Embryonic facial prominence (tissue), 1 donor: Measurements from ENCODE around the gene ITGA11.

Experiments
- DNase-seq: peaks from one replicate; pipeline ENCODE4 v3.0.0-alpha.2; 2016; ENCODE audit errors: extremely low spot score

The ITGA11 gene

DNA sequence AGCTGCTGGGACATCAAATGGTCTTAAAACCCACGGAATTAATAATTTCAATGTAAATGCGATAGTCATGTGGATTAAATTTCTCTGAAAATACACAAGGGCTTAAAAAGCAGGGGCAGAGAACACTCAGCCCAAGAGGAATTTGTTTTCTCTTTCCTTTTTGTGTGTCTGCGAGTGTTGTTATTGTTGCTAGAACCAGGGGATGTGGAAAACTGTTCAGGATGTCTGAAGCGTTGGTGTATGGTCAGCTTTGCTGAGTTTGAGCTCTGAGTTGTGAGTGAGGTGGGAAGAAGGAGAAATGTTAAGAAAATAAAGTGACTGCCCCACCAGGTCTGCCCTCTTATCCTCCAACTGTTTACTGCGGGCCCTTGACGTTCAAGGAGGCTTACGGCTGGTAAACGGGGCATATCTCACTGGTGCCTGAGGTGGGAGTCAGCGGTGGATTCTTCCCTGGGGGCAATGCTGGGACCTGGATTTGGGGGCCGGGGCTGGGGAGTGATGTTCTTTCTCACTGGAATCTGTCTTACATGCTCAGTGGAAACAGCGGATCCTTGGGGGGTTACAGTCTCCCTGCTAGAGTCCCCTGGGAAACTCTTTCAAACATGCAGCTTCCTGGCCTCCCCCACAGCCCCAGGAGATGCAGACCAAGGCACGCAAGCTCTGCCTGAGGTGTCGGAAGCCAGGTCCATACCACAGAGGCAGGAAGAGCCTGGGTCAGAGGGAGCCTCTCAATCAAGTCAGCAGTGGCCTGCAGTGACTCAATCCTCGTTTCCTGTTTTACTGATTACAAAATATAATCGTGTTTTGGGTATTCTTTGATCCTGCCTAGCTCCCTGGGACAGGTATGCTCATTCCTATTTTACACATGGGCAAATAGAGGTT, 41.8 kb downstream of the ITGA11 start:
- DNase-seq, result no peak

DNA sequence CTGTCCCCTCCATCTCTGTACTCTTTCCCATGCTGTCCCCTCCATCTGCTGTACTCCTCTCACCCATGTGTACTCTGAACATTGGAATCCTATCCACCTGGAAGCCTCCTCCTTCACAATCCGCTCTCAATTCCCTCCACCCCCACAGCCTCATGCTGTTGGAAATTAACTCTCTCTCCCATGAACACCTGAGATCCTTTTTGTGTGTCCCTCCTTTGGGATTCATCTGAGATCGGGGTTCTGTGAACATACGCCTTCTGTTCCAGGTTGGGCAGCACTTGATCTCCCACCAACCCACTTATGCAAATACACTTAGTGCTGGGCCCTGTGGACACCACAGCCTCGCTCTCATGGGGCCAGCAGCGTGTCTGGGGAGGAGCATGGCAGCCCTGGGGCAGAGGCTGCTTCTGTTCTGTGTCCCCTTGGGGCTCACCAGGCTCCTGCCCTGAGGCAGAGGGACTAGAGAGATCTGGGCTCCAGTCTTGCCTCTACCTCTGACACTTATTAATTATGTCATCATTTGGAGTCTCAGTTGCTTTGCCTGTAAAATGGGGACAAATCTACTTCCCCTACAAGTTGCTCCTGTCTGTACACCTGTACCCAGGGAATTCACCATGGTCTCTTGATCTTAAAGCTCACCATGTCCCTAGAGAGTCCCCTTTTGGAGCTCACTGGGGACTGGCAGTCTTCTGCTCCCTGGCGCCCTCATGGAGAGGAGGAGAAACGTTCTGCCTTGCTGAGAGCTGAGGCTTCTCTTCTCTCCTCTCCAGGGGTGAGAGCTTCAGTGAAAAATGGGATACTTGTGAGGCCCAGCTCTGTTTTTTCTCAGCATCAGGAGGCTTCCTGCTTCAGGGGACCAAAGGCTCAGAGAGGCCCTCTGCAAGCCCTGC, 42.7 kb downstream of the ITGA11 start:
- DNase-seq, result no peak

DNA sequence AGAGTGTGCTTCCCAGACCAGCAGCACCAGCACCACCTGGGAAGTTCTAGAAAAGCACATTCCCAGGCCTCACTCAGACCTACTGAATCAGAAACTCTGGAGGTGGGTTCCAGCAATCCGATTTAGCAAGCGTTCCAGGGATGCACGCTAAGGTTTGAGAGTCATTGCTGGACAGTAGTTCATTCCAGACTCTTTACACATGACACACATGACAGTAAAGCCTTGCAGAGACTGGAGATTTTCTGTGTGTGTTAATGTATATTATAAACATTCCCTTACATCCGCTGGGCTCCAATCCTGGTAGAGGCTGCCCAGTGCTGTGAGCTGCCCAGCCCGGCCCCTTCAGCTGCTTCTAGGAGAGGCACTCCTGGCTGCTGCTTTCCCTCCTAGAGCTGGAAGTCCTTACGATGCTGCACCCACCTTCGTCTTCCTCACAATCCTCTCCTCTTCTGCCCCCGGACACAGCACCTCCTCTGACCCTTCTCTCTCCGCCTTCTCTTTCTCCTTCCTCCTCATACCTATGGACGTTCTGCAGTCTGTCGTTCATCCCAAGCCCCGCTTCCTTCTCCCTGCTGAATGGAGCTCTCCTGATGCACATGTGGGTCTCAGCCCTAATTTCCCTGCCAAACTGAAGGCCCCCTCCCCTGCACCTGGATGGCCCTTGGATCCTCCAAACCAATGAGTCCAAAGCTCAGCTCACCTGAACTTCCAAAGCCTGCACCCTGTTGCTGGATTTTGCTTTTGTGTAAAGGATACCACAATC, 44.4 kb downstream of the ITGA11 start:
- no peak for DNase-seq

DNA sequence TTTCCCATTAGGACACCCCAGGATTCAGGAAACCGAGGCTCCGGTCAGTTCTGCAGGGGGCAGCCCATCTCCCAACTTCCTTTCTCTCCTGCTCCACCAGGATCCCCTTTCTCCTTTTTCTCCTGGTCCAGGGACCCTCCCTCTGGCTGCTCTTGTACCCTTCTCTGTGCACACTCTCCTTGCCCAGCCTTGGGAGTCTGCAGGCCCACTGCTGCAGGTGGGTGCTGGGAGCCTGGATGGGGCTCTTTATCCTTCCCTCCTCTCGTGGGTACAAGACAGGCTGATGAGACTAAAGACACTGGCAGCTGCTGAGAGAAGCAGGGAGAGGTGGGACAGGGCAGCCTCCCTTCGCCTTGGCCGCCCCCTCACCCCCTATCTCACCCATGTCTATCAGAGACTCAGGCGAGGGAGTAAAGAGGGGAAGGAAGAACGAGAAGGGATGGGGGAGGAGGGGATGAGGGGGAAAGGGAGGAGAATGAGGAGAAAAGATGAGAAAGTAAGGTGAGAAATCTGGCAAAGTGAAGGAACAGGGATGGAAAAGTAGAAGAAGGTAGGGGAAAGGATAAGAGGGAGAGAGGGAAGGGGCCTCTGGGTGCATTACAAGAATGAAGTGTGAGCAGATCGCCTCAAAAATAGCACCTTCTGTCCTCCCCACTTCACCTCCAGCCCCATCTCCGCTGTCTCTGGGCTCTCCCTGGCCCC, 45.2 kb downstream of the ITGA11 start:
- no peak for DNase-seq

DNA sequence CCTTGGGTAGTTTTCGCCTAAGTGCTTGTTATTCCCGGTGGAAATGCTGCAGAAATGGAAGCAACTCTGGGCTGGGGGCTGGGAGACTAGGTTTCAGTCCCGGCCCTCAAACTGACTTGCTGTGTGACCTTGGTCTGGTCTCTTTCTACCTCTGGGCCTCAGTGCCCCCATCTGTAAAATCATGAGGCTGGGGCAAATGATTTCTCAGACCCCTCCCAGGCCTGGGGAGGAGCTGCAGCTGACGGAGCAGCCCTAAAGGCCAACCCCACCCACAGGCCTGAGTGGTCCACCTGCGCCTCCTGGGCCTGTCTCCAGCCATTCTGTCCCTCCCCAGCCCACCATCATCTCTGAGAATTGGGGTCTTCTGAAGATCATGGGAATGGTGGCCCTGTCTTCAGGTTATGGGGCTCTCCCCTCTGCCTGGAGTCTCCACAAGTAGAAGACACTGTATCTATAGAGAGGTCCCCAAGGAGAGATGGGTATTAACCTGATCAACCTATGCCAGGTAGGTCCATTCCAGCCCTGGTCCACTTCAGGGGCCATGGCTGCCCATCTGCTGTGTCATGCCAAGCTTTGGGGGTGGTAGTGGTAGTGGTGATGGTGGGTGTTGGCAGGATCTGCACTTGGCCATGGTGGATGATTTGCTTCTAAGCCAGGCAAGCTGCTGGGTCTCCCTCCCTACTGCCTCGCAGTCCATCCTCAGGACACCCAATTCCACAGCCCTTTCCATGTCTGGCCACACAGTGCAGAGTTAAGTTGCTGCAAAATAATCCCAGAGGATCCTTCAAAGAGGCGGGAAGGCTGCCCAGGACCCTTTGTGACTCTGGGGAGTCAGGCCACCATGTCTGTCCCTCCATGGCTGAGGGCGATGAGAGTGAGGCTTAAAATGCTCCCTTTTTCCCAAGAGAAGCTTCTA, 46.0 kb downstream of the ITGA11 start:
- DNase-seq, result no peak

DNA sequence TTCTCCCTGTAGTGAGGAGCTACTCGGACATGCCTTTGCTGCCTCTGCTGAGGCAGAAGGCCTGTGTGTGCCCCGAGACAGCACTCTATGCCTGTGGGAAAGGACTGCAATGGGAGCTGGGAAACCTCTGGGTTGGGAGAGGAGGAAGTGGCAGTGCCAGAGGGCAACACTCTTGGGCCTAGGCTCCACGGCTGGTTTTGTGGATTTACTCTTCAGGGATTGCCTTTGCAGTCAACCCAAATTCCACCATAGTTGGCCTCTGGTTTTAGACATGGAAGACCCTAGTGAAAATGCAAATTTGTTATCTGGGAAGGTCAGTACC, 46.8 kb downstream of the ITGA11 start:
- DNase-seq, result no peak

DNA sequence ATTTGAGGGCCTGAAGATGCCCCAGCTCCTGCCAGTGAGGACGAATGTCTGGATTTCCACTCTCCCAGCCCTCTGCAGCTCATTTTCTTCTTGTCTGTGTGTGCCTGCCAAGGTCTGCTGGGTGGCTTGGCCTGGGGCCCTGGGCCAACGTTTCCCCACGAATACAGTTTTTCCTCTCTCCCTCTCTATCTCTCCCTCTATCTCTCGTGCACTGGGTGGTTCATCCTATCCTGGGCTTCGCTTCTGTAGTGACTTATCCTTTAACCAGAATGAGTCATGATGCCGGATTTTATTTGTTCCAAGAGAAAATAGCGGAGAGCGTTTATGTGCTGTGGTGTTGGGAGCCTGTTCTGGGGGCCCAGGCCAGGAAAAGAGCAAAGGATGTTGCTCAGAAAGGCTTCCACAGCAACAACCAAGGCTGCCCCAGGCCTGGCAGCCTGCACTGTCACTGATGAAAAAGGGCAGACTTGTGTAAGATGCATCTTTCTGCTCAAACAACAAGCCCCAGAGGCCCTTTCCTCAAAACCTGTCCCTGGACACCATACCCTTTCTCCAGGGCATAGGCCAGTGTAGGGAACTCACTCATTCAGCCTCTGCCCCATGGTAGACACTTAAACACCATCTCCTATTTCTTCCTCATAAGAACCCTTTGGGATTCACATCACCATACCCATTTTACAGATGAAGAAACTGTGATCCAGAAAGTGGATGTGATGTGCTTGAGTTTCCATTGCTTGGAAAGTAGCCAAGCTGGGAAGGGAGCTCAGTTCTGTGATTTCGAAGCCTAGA, 47.3 kb downstream of the ITGA11 start:
- DNase-seq, result no peak

DNA sequence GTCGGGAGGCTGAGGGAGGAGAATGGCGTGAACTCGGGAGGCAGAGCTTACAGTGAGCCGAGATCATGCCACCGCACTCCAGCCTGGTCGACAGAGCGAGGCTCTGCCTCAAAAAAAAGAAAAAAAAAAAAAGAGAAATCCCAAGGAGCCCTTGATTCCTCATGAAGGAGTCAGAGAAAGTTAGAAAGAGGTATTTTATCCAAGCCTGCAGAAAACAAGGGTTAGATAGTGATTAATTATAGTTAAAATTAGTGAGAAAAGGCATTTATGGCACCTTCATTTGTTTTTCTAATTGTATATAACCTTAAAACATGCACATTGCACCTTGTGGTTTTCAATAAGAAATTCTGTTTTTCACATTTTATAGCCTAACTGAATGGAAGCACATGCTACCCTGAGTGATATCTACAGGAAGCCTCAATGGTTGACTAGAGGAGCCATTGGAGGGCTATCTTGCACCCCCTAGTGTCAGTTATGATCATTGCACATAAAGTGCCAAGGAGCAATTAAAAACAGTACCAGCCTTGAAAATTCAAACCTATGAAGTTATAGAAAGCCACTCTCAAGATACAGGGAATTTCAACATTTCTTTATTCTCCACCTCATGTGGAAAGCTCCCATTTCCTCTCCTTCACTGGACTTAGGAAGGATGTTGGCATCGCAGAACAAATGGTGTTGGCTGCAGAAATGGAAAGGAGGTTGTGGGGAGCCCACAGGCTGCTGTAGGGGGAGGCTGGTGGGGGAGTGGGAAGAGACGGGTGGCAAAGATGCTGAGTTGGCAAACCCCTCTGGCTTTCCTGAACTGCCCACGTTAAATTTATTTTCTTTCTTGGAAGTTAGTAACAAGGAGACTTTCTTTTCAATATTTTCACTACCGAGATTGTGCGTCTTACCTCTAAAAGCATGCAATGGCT, 48.5 kb downstream of the ITGA11 start:
- DNase-seq, result no peak

DNA sequence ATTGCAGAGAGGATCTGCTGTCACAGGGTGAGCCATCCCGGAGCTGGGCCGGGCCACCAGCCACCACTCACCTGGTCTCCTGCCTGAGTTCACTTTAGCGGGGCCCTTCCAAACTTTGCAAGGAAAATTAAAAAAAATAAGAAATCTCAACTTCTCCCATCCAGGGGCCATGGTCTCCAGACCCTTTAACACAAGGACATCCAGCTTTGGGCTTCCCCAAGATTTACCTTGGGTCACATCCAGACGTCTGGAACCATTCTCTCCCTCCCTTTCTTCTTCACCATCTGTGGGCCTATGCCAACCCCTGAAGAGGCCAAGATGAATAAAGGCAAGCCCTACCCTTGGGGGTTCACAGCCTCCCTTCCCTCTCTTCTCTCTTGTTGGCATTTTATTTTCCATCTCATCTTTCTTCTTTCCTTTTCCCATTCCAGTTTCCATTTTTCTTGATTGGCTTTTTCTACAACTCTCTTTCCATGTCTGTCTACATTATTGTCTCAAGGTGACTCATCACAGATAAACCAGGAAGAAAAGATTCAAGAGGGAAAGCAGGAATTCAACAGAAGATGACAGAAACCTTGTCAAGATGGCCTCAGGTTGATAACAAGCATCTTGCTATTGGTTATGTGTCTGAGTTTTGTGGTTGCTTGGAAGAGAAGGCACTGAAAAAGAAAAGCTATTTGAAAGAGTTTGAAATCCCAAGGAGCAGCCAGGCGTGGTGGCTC, 49.5 kb downstream of the ITGA11 start:
- no peak for DNase-seq

DNA sequence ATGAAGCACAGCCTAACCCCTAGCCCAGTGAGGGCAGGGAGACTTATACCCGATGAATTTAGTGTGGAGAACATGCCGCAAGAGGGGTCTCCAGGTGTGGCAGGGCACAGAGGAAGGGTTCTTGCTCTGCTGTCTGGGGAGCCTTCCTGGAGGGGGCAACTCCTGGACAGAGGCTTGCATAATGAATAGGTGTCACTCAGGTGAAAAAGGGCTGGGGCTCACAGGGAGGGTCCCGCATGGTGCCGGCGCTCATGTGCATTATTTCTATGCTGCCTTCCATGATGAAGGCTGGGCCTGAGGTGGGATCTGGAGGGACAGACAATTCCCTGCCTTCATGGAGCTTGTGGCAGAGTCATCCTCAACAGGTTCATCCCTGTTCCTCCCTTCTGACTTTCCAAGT, 51.5 kb downstream of the ITGA11 start:
- no peak for DNase-seq

DNA sequence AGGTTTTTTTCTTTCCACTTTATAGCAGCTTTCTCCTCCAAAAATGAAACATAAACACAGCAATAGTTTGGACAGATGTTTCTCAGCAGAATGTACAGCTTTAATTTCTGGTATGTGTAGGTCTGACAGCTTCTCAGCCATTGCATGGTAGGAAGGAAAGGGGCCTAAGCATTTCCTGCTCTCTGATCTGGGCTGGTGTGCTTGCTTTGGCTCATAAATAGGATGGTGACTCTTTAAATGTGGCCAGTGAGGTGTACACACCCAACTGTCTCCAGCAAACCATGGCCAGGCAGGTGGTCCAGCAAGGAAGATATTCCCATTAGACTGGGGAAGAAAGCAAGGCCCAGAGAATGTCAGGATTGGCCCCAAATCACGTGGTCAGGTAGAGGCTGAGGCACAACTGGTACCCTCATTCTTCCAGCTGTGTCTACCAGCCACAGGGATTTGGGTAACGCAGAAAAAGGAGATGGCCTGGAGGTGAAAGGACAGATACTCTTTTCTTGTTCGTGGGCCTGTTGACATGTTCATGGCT, 52.1 kb downstream of the ITGA11 start:
- DNase-seq, result no peak

DNA sequence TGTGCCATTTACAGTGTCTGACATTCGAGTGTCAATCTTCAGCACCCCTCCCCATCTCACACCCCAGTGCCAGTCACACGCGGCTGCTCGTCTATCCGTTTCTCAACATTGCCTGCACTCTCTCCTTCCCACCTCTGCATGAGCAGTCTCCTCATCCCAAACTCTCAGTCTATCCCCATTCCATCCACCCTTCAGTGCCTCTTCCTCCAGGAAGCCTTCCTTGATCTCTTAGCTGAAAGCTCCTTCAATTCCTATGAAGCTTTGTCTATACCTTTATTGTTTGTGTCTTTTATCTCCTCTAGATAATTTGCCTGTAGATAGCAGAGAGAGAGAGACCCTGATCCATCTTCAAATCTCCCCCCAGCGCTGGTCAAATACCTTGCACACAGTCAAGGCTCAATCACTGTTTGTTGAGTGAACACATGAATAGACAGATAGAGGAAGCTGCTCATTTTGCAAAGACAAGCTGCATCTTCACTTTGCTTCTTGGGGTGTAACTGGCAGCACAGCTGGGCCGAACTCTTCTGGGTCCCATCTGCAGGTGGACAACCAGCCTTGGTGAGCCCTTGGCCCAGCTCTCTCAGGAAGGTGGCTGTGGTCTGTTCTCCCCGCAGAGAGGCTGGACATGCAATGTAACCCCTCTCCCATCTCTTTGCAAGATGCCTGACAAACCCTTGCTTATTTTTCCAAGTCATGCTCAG, 52.8 kb downstream of the ITGA11 start:
- DNase-seq, result no peak

DNA sequence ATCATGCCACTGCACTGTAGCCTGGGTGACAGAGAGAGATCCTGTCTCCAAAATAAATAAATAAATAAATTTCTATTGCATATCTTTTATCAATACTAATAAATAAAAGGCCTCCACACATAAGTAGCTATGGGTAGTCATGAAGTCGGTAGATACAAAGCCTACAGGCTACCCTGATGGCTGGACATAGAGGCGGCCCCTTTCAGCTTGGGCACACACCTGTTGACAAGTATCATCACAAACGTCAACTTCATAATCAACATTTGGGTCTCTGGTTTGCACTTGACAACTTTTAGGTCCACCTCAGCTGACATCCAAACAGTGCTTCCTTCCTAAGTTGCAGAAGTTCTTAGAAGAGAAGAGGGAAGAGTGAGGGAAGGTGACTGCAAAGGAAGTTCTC, 53.4 kb downstream of the ITGA11 start:
- no peak for DNase-seq

DNA sequence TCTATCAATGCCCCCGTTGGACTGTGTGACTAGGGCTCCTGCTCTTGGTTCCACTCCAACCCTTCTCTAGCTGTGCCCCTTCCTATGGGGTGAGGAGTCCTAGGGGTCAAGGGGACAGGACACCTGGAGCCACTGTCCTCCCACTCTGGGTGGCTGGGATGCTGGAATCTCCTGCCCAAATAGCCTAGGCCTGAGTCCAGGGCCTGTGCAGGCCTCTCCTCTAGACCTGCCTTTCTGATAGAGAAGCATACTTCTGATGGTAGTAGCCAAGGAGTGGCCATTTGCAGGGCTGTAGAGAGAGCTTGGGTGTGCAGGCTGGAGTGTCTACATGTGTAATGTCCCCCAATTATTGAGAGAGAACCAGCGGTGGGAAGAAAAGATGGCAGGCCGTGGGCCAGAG, 54.2 kb downstream of the ITGA11 start:
- DNase-seq, result no peak

DNA sequence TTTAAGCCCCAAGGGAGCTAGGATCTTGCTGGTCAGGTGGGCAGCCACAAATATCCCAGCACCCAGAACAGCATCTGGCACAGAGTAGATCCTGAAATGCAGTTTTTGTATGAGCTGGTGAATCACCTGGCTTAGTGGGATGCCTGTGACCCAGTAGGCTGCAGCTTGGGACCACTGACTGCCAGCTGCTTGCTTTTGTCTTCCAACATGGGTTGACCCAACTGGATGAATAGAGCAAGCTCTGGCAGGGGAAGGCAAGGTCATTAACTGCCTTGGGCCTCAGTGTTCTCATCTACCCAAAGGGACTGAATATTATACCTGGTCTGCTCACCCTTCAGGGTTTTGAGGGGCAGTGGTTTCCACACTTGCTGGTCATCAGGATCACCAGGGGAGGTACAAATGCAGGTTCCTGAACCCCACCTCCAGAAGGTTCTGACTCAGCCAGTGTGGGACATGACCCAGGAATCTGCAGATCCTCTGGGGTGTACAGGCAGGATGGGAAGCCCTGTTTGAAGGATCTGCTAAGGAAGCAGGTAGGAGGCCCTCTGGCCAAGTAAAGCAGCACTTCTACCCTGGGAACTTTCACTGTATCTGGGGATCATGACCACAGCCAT, 55.4 kb downstream of the ITGA11 start:
- DNase-seq, result no peak

DNA sequence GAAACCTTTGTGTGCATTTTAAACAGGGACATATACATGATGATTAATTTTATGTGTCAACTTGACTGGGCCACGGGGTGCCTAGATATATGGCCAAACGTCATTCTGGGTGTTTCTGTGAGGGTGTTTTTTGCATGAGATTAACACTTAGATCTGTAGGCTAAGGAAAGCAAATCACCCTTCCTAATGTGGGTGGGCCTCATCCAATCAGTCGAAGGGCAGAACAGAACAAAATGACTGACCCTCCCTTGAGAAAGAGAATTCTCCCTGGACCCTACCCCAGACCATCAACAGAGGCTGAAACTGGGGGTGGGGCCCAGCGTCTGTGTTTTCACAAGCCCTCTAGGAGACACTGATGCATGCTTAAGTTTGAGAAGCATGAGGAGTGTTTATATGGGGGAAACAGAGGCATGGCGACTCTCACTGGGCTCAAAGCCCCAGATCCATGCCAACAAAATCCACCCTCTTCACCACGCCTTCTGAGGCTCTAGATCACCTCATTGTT, 56.2 kb downstream of the ITGA11 start:
- DNase-seq, result no peak
